Measurements from ENCODE around the gene RBM14. TPM values are rescaled to one million over a fixed set of nuclear protein-coding genes. Genes with fewer than 3 reads are reported as not detected.
"Not testable (repeated sequence)": the region's sequence is repeated elsewhere in the genome, so short reads cannot be mapped to it uniquely, and the experiment has no call there.

RBM14 gene
- total RNA-seq, 2 experiments from 2014 or later = 122 to 137 TPM

DNA sequence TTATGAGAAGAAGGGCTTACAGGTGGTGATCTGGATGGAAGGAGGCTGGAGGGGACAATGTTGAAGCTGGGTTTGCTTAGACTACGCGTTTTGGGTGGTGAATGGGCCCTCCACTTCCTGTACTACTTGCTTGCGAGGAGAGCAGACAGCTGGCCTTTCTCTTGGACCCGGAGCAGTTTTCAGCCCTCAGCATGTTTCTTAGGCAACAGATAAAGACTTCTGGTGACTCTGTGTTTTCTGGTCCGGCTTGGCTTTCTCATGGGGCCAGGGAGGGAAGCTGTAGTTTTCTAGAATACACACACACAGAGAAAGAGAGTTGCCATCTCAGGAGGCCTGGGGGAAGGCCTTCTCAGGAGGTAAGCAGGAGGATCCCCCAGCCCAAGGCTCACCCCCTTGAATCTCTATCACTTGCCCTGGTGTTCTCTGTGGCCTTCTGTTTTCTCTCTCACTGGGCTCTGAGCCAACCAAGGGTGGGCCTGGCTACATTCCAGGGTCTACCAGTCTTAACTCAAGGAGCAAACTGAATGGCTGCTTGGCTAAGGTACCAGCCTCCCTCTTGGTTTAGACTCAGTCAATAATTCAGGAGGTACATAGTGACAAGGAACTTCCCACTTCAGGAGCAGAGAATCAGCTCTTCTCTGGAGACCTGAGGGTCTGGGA, 21.1 kb upstream of the RBM14 start:
- H3K4me1 Mint-ChIP-seq = peaks cover 19% of the 10 kb centered on the region
- no peak for ATAC-seq
- no peak overlapping the region for H3K4me3 Mint-ChIP-seq
- intact Hi-C loops (cut with DNase I, micrococcal nuclease) = no loop called here
- H3K36me3 Mint-ChIP-seq (ENCODE audit: low read depth) = no peaks in the 10 kb centered on the region
- ChIA-PET POLR2A (interaction anchor here (0.6 to 1.8 kb wide), 2 partner anchors 32 to 83 kb away, joined by 3 to 4 read pairs; no protein-coding TSS in a partner anchor), CTCF (interaction anchor here (0.6 to 1.5 kb wide), 7 partner anchors 15 to 105 kb away, joined by 3 to 6 read pairs (median 4); partner anchors contain the start of gene RBM4B)
- DNase-seq = no peak
- no peaks in the 10 kb centered on the region for H3K27me3 Mint-ChIP-seq
- H3K9me3 Mint-ChIP-seq (ENCODE audit: low read depth) = no peaks in the 10 kb centered on the region
- peak overlapping the region; percentile 3 for H3K27ac Mint-ChIP-seq

DNA sequence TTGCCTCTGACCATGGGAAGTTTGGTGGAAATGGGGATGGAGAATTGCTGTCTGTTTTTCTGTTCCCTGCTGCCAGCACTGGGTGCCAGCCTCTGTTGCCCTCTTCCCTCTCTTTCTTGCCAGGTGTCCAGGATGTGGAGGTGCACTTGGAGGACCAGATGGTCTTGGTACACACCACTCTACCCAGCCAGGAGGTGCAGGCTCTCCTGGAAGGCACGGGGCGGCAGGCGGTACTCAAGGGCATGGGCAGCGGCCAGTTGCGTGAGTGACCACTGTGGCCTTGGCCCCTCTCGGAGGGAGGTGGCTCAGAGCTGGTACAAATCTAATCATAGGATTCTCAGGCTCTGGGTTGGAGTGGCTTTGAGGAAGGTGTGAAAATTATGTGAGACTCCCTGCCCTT, 17.4 kb upstream of the RBM14 start:
- Mint-ChIP-seq H3K9me3 (ENCODE audit: low read depth) (no peaks in the 10 kb centered on the region), H3K27ac (no peak overlapping the region), H3K4me3 (no peak overlapping the region), H3K27me3 (no peaks in the 10 kb centered on the region), H3K4me1 (peaks cover 9% of the 10 kb centered on the region), H3K36me3 (ENCODE audit: low read depth) (peaks cover 4% of the 10 kb centered on the region)
- ChIA-PET CTCF (interaction anchor here (0.5 to 0.7 kb wide), 2 partner anchors 13 to 210 kb away, joined by 3 read pairs; no protein-coding TSS in a partner anchor), POLR2A (no interaction called here)
- DNase-seq (no peak), ATAC-seq (no peak)
- intact Hi-C loops (cut with DNase I, micrococcal nuclease) = no loop called here

DNA sequence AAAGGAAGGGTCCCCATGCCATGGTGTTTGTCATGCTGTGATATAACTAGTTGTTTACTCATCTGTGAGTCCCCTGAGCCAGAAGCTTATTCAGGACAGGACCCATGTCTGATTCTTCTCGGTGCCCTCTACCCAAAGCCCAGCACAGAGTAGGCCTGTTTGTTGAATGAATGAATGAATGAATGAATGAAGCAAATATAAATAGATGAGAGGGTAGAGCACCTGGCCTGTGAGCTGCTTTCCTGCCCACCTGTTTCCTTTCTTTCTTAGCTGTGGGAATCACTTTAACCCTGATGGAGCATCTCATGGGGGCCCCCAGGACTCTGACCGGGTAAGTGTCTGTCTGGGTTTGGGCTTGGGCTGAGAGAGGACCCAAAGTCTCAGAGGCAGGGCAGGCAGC, 16.2 kb upstream of the RBM14 start:
- no peak overlapping the region for H3K27ac Mint-ChIP-seq
- H3K36me3 Mint-ChIP-seq (ENCODE audit: low read depth) = peaks cover 8% of the 10 kb centered on the region
- ChIA-PET POLR2A (no interaction called here), CTCF (interaction anchor here (0.6 to 1.0 kb wide), 2 partner anchors 22 to 234 kb away, joined by 3 to 5 read pairs; no protein-coding TSS in a partner anchor)
- DNase-seq = no peak
- intact Hi-C loops (cut with DNase I, micrococcal nuclease) = no loop called here
- H3K4me1 Mint-ChIP-seq = peaks cover 3% of the 10 kb centered on the region
- no peak for ATAC-seq
- no peaks in the 10 kb centered on the region for H3K27me3 Mint-ChIP-seq
- H3K9me3 Mint-ChIP-seq (ENCODE audit: low read depth) = no peaks in the 10 kb centered on the region
- no peak overlapping the region for H3K4me3 Mint-ChIP-seq

DNA sequence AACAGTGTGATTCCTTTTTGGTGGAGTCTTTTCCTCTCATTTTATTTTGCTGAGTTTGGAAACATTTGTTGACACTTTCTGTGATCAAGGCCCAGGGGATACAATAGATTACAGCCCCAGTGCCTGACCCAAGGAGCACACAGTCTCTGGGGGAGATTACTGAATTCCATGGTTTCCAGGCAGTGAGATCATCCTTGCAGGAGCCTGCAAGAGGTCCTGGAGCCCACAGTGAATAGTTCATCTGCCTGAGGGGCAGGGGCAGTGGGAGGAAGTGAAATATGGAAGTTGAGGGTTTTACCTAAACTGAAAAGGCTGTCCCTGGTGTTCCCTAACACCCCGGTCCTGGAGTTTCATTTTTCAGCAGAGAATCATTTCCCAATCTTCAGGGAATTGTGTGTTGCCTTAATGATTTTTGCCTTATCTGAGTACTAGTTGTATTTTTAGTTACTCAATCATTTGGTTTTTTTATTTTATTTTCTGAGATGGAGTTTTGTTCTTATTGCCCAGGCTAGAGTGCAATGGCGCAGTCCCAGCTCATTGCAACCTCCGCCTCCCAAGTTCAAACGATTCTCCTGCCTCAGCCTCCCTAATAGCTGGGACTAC, 15.7 kb upstream of the RBM14 start:
- DNase-seq (no peak), ATAC-seq (no peak)
- Mint-ChIP-seq H3K4me3 (no peak overlapping the region), H3K9me3 (ENCODE audit: low read depth) (no peaks in the 10 kb centered on the region), H3K36me3 (ENCODE audit: low read depth) (peaks cover 8% of the 10 kb centered on the region), H3K27me3 (no peaks in the 10 kb centered on the region), H3K27ac (no peak overlapping the region), H3K4me1 (no peaks in the 10 kb centered on the region)
- CTCF ChIA-PET = interaction anchor here (1.0 kb wide), 1 partner anchor 23 kb away, joined by 5 read pairs; no protein-coding TSS in a partner anchor
- POLR2A ChIA-PET = interaction anchor here (0.5 kb wide), 1 partner anchor 16 kb away, joined by 4 read pairs; the partner anchor contains the start of gene RBM14
- intact Hi-C loops (cut with DNase I, micrococcal nuclease) = no loop called here

DNA sequence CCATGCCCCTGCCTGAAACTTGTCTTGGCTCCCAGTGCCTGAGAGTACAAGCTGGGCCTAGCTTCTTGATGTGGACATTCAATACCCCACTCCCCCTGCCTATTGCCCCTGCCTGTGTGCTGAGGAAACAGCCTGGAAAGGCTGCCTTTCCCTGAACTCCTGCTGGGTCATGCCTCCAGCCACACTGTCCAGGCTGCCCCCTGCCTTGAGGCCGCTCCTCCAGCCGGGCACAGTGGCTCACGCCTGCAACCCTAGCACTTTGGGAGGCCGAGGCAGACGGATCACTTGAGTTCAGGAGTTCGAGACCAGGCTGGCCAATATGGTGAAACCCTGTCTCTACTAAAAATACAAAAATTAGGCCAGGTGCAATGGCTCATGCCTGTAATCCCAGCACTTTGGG, 13.4 kb upstream of the RBM14 start:
- ATAC-seq = no peak
- POLR2A ChIA-PET = interaction anchor here (0.5 kb wide), 1 partner anchor 11 kb away, joined by 10 read pairs; no protein-coding TSS in a partner anchor

DNA sequence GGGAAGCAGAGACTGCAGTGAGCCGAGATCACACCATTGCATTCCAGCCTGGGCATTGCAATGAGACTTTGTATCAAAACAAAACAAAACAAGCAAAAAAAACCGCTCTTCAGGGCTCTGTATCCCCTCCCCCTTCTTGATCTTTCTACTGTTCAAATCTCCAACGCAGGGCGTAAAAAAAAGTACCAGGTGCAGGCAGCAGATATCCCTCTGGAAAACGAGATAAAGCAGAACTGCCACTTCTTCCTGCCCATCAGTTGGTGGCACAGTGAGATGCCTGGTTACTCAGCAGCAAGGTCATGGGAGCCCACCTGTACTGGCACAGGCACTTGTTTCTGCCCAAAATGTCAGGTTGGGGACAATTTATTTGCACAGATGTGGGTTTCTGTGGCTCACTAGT, 12.3 kb upstream of the RBM14 start:
- Mint-ChIP-seq H3K36me3 (ENCODE audit: low read depth) (peaks cover 8% of the 10 kb centered on the region), H3K4me3 (no peak overlapping the region), H3K27ac (no peak overlapping the region), H3K4me1 (no peaks in the 10 kb centered on the region), H3K27me3 (no peaks in the 10 kb centered on the region), H3K9me3 (ENCODE audit: low read depth) (no peaks in the 10 kb centered on the region)
- ChIA-PET CTCF (no interaction called here), POLR2A (interaction anchor here (0.5 kb wide), 1 partner anchor 52 kb away, joined by 8 read pairs; no protein-coding TSS in a partner anchor)
- no peak for DNase-seq
- intact Hi-C loops (cut with DNase I, micrococcal nuclease) = no loop called here
- no peak for ATAC-seq

More for the DNA sequence above, 13.4 kb upstream of the RBM14 start:
- H3K4me3 Mint-ChIP-seq = no peak overlapping the region
- CTCF ChIA-PET = no interaction called here
- H3K27ac Mint-ChIP-seq = no peak overlapping the region
- H3K27me3 Mint-ChIP-seq = no peaks in the 10 kb centered on the region
- no peaks in the 10 kb centered on the region for H3K4me1 Mint-ChIP-seq
- H3K36me3 Mint-ChIP-seq (ENCODE audit: low read depth) = peaks cover 8% of the 10 kb centered on the region
- DNase-seq = no peak
- H3K9me3 Mint-ChIP-seq (ENCODE audit: low read depth) = no peaks in the 10 kb centered on the region
- intact Hi-C loops (cut with DNase I, micrococcal nuclease) = no loop called here

DNA sequence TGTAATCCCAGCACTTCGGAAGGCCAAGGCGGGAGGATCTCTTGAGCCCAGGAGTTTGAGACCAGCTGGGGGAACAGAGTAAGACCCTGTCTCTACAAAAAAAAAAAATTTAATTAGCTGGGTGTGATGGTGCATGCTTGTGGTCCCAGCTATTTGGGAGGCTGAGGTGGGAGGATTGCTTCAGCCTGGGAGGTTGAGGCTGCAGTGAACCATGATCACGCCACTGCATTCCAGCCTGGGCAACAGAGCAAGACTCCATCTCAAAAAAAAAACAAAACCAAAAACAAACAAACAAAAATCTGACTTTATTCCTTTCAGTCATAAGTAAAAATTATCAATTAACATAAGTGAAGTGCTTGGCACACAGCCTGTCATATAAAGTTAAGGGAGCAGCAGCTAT, 9.8 kb upstream of the RBM14 start:
- H3K9me3 Mint-ChIP-seq (ENCODE audit: low read depth); H3K4me3 Mint-ChIP-seq; intact Hi-C loops (cut with DNase I, micrococcal nuclease); H3K27ac Mint-ChIP-seq; H3K4me1 Mint-ChIP-seq; H3K27me3 Mint-ChIP-seq; DNase-seq; H3K36me3 Mint-ChIP-seq (ENCODE audit: low read depth); ATAC-seq: not testable (repeated sequence)
- ChIA-PET POLR2A (interaction anchor here (0.8 kb wide), 1 partner anchor 10 kb away, joined by 3 read pairs; the partner anchor contains the start of gene RBM14), CTCF (interaction anchor here (0.8 kb wide), 1 partner anchor 15 kb away, joined by 5 read pairs; no protein-coding TSS in a partner anchor)

DNA sequence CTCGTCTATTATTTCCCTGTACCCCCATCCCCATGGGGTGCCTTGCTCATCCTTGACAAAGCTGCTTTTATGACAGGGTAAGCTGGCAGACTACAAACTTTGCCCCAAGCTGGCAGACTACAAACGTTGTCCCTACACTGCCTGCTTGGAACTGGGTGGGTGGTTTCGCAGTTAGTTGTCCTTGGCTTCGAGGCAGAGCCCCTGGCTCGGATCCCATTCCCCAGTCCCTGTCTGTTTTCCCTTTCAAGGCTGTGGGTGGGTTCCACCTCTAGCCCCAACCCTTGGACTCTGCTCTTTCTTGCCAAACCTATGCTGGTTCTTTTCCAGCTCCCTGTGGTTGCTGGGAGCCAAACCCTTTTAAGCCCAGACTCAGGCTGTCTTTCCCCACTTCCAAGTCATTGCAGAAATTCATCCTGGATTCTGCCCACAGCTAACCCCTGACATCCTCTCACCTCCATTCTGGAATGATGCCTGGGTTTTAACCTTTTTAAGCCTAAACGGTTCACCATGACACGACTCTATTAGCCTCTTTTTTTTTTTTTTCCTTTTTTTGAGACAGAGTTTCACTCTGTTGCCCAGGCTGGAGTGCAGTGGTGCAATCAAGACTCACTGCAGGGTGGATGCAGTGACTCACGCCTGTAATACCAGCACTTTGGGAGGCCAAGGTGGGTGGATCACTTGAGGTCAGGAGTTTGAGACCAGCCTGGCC, 9.2 kb upstream of the RBM14 start:
- POLR2A ChIA-PET = interaction anchor here (0.7 to 0.8 kb wide), 2 partner anchors 9 to 22 kb away, joined by 3 to 4 read pairs; partner anchors contain the start of gene RBM14
- H3K27me3 Mint-ChIP-seq = no peaks in the 10 kb centered on the region
- no peak overlapping the region for H3K27ac Mint-ChIP-seq
- peaks cover 4% of the 10 kb centered on the region for H3K36me3 Mint-ChIP-seq (ENCODE audit: low read depth)
- intact Hi-C loops (cut with DNase I, micrococcal nuclease) = no loop called here
- ATAC-seq (no peak), DNase-seq (no peak)
- no peaks in the 10 kb centered on the region for H3K9me3 Mint-ChIP-seq (ENCODE audit: low read depth)
- no peak overlapping the region for H3K4me3 Mint-ChIP-seq
- H3K4me1 Mint-ChIP-seq = peaks cover 8% of the 10 kb centered on the region
- CTCF ChIA-PET = interaction anchor here (0.8 kb wide), 1 partner anchor 14 kb away, joined by 5 read pairs; no protein-coding TSS in a partner anchor

DNA sequence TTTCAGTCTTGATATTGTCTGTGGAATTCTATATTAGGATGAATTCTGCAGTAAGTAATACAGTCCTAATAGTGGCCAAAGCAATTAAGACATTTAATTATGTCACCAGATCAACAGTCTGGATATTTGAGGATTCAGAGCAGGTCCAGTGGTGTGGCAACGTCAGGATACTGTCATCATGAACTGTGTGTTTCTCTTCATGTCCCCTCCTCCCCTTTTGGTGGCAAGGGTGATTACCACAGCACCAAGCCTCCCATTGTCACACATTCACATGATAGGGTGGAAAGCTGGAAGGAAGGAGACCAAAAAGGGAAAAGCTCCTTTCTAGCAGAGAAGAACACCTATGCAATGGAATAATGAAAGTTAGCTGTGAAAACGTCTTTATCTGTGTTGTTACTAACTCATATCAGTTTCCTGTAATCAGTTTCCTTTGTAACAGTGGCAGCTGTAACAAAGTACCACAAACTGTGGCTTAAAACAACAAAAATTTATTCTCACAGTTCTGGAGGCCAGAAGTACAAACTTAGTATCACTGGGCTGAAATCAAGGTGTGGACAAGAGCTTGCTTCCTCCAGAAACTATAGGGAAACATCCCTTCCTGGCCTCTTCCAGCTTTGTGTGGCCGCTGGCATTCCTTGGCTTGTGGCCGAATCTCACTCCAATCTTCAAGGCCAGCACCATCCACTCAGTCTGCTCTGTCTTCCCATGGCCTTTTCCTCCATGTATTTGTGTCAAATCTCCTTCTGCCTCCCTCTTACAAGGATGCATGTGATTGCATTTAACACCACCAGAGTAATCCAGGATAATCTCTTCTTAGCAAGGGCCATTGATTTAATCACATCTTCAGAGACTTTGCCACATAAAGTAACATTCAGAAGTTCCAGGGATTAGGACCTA, 6.5 kb upstream of the RBM14 start:
- no peak overlapping the region for H3K4me3 Mint-ChIP-seq
- peaks cover 2% of the 10 kb centered on the region for H3K36me3 Mint-ChIP-seq (ENCODE audit: low read depth)
- H3K27me3 Mint-ChIP-seq = no peaks in the 10 kb centered on the region
- H3K4me1 Mint-ChIP-seq = peaks cover 8% of the 10 kb centered on the region
- H3K27ac Mint-ChIP-seq = no peak overlapping the region
- ChIA-PET CTCF (interaction anchor here (0.6 kb wide), 1 partner anchor 271 kb away, joined by 3 read pairs; no protein-coding TSS in a partner anchor), POLR2A (interaction anchor here (0.9 kb wide), 1 partner anchor 9 kb away, joined by 3 read pairs; no protein-coding TSS in a partner anchor)
- intact Hi-C loops (cut with DNase I, micrococcal nuclease) = no loop called here
- H3K9me3 Mint-ChIP-seq (ENCODE audit: low read depth) = no peaks in the 10 kb centered on the region
- no peak for DNase-seq
- peak; percentile 47 for ATAC-seq

DNA sequence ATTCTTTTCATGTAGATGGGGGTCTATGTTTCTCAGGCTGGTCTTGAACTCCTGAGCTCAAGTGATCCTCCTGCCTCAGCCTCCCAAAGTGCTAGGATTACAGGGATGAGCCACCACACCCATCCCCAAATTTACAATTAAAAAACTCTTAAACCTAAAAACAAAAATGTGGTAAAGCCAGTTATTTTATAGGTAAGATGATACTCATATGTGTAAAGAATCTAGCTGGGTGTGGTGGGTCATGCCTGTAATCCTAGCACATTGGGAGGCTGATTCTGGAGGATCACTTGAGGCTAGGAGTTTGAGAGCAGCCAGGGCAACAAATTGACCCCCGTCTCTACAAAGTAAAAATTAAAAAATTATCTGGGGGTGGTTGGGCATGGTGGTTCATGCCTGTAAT, 4.0 kb upstream of the RBM14 start:
- POLR2A ChIA-PET = no interaction called here
- intact Hi-C loops (cut with DNase I, micrococcal nuclease) = no loop called here
- Mint-ChIP-seq H3K4me3 (no peak overlapping the region), H3K27ac (no peak overlapping the region), H3K27me3 (no peaks in the 10 kb centered on the region), H3K36me3 (ENCODE audit: low read depth) (peaks cover 21% of the 10 kb centered on the region), H3K4me1 (peaks cover 12% of the 10 kb centered on the region), H3K9me3 (ENCODE audit: low read depth) (no peaks in the 10 kb centered on the region)
- CTCF ChIA-PET = interaction anchor here (0.6 to 1.5 kb wide), 3 partner anchors 14 to 669 kb away, joined by 3 read pairs; no protein-coding TSS in a partner anchor
- ATAC-seq = no peak
- no peak for DNase-seq
